Smooth muscle cell (in vitro differentiated cells): ENCODE results near the gene ADCY2. TPM values are rescaled to one million over a fixed set of nuclear protein-coding genes. Genes with fewer than 3 reads are reported as not detected.

Experiments
- DNase-seq: peaks from one replicate; lab custom pipeline; 2025; ENCODE audit not compliant: unreplicated experiment; lab: John Stamatoyannopoulos, UW
- H2AFZ ChIP-seq: fragments of 200-600 bp; sonication (generic); 2 replicates; pipeline ENCODE4 v1.6.0; 2016; ENCODE audit warnings: antibody characterized with exemption, low read depth, mild to moderate bottlenecking
- H3F3A ChIP-seq: fragments of 200-600 bp; sonication (generic); 2 replicates; pipeline ENCODE4 v1.6.0; 2017; ENCODE audit warnings: antibody characterized with exemption, low read depth
- H3K27ac ChIP-seq: fragments of 200-600 bp; sonication (generic); 2 replicates; pipeline ENCODE4 v1.5.1; 2016; ENCODE audit warnings: low read depth, mild to moderate bottlenecking
- H3K27me3 ChIP-seq: fragments of 200-600 bp; sonication (generic); 2 replicates; pipeline ENCODE4 v1.6.1; 2016; ENCODE audit warnings: low read depth, mild to moderate bottlenecking
- H3K36me3 ChIP-seq: fragments of 200-600 bp; sonication (generic); 2 replicates; pipeline ENCODE4 v1.5.1; 2016; ENCODE audit warnings: low read depth
- H3K4me1 ChIP-seq: fragments of 200-600 bp; sonication (generic); 2 replicates; pipeline ENCODE4 v1.5.1; 2016; ENCODE audit warnings: low read depth
- H3K4me2 ChIP-seq: fragments of 200-600 bp; sonication (generic); 2 replicates; pipeline ENCODE4 v1.6.0; 2016; ENCODE audit warnings: mild to moderate bottlenecking
- H3K4me3 ChIP-seq: fragments of 200-600 bp; sonication (generic); 2 replicates; pipeline ENCODE4 v1.5.1; 2016; ENCODE audit warnings: mild to moderate bottlenecking
- H3K79me2 ChIP-seq: fragments of 200-600 bp; sonication (generic); 2 replicates; pipeline ENCODE4 v1.6.0; 2016; ENCODE audit warnings: low read depth, mild to moderate bottlenecking
- H3K9ac ChIP-seq: fragments of 200-600 bp; sonication (generic); 2 replicates; pipeline ENCODE4 v1.6.0; 2016; ENCODE audit warnings: low read depth
- H3K9me3 ChIP-seq: fragments of 200-600 bp; sonication (generic); replicated peaks from 2 replicates; pipeline ENCODE4 v1.5.1; 2016; ENCODE audit warnings: low read depth
- H4K20me1 ChIP-seq: fragments of 200-600 bp; sonication (generic); 2 replicates; pipeline ENCODE4 v1.6.0; 2016; ENCODE audit warnings: low read depth
- CTCF ChIP-seq: fragments of 200-600 bp; sonication (generic); IDR thresholded peaks from 2 replicates; pipeline ENCODE4 v1.5.1; 2017; ENCODE audit warnings: borderline replicate concordance, mild to moderate bottlenecking, antibody characterized with exemption; ENCODE audit not compliant: insufficient read depth, poor library complexity, severe bottlenecking
- WGBS: methylation state at CpG from one replicate; pipeline ENCODE4 v1.1.7; 2016; ENCODE audit warnings: low lambda C conversion rate; 5-methylcytosine and 5-hydroxymethylcytosine counted together
- polyA plus RNA-seq: library from polyadenylated mRNA; unstranded; fragments of >200 nt; fragmentation: Nextera tagmentation; extraction: Ambion mirVana; gene quantifications from 2 replicates; pipeline ENCODE4 v1.2.1, GENCODE V29; 2016
- total RNA-seq: library from RNA; depleted of rRNA; stranded (reverse); fragments of >200 nt; gene quantifications from 2 replicates; pipeline ENCODE4 v1.2.3, GENCODE V29; 2014

The ADCY2 gene
- total and polyA plus RNA-seq, 2 experiments from 2014 or later, result 2.8 to 8.0 TPM

GRCh38 chr5:7869474-7870136 is 473.7 kb downstream of the ADCY2 start:
- peak overlapping the region; percentile 92 for H3K9ac ChIP-seq
- peak overlapping the region; percentile 56 for H3K27ac ChIP-seq
- H3K4me1 ChIP-seq, result peaks cover 14% of the 10 kb centered on the region
- H3K79me2 ChIP-seq, result peaks cover 69% of the 10 kb centered on the region
- no peaks in the 10 kb centered on the region for H3F3A ChIP-seq
- H3K4me2 ChIP-seq, result peak overlapping the region; percentile 92
- H3K9me3 ChIP-seq, result no peaks in the 10 kb centered on the region
- H3K4me3 ChIP-seq, result peak overlapping the region; percentile 97
- H2AFZ ChIP-seq, result peak overlapping the region; percentile 94
- DNase-seq, result no peak
- peaks cover 10% of the 10 kb centered on the region for H3K36me3 ChIP-seq
- no peak for TF ChIP-seq CTCF
- peaks cover 45% of the 10 kb centered on the region for H4K20me1 ChIP-seq
- WGBS, result 5% methylated on average over 33 of the region's 41 CpGs
- H3K27me3 ChIP-seq, result no peaks in the 10 kb centered on the region

- Histone ChIP-seq H2AFZ (no peak overlapping the region), H3K36me3 (peaks cover 10% of the 10 kb centered on the region), H3K4me1 (peaks cover 14% of the 10 kb centered on the region), H3K4me3 (no peak overlapping the region), H4K20me1 (peaks cover 54% of the 10 kb centered on the region), H3K9ac (no peak overlapping the region), H3K9me3 (no peaks in the 10 kb centered on the region), H3K79me2 (peaks cover 77% of the 10 kb centered on the region), H3K27ac (no peak overlapping the region), H3F3A (no peaks in the 10 kb centered on the region), H3K4me2 (no peak overlapping the region), H3K27me3 (no peaks in the 10 kb centered on the region)
- 95% methylated on average over 2 of the region's 2 CpGs for WGBS
- no peak for TF ChIP-seq CTCF
- no peak for DNase-seq
Observed at GRCh38 chr5:7871653-7872052, 475.7 kb downstream of the ADCY2 start.

GRCh38 chr5:7872517-7873130 is 476.7 kb downstream of the ADCY2 start:
- no peak for TF ChIP-seq CTCF
- Histone ChIP-seq H2AFZ (no peak overlapping the region), H3K4me2 (no peak overlapping the region), H3K9ac (no peak overlapping the region), H3K4me3 (no peak overlapping the region), H3K27ac (no peak overlapping the region), H3K4me1 (peaks cover 14% of the 10 kb centered on the region), H4K20me1 (peaks cover 64% of the 10 kb centered on the region), H3K27me3 (no peaks in the 10 kb centered on the region), H3F3A (no peaks in the 10 kb centered on the region), H3K36me3 (peaks cover 11% of the 10 kb centered on the region), H3K79me2 (peaks cover 72% of the 10 kb centered on the region), H3K9me3 (no peaks in the 10 kb centered on the region)
- 72% methylated on average over 4 of the region's 4 CpGs for WGBS
- DNase-seq, result no peak
